GM21526 (cell line): ENCODE measurements around the gene FTL.
"Not testable (repeated sequence)": the region's sequence is repeated elsewhere in the genome, so short reads cannot be mapped to it uniquely, and the experiment has no call there.

Experiments used
- ATAC-seq: cut with Tn5 transposase; IDR thresholded peaks from one replicate; pipeline ENCODE4 v1.9.1; 2021; ENCODE audit warnings: moderate library complexity; ENCODE audit not compliant: unreplicated experiment, low FRiP score

FTL gene

DNA sequence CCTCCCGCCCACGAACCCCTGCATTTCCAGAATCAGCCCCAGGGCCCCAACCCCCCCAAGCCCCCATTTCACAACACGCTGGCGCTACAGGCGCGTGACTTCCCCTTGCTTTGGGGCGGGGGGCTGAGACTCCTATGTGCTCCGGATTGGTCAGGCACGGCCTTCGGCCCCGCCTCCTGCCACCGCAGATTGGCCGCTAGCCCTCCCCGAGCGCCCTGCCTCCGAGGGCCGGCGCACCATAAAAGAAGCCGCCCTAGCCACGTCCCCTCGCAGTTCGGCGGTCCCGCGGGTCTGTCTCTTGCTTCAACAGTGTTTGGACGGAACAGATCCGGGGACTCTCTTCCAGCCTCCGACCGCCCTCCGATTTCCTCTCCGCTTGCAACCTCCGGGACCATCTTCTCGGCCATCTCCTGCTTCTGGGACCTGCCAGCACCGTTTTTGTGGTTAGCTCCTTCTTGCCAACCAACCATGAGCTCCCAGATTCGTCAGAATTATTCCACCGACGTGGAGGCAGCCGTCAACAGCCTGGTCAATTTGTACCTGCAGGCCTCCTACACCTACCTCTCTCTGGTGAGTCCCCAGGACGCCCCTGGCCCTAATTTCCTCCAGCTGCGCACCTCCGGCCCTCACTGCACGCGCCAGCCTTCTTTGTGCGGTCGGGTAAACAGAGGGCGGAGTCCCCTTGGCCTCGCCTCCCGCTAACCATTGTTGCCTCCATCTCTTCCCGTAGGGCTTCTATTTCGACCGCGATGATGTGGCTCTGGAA lies at the start of gene FTL:
Gene FTL (plus strand): TSS at position 270 of the 766 bp plus-strand sequence. CDS start 199 bp downstream, at position 469.
- peak; percentile 38 for ATAC-seq

DNA sequence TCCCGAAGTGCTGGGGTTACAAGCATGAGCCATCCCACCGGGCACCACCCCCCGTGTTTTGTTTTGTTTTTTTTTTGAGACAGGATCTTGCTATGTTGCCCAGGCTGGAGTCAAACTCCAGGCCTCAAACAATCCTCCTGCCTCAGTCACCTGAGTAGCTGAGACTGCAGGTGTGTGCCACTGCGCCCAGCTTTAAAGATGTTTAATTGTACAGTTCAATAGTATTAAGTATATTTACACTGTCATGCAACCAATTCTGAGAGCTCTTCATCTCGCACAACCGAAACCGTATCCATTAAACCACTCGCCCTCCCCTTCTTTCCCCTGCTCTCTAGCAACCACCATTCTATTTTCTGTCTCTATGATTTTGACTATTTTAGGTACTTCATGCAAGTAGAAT lies 49.4 kb upstream of the FTL start:
- no peak for ATAC-seq

- no peak for ATAC-seq
These were observed 47.0 kb upstream of the FTL start for GRCh38 chr19:48918071-48918470.

GRCh38 chr19:48918801-48919247 lies 46.3 kb upstream of the FTL start:
- no peak for ATAC-seq

DNA sequence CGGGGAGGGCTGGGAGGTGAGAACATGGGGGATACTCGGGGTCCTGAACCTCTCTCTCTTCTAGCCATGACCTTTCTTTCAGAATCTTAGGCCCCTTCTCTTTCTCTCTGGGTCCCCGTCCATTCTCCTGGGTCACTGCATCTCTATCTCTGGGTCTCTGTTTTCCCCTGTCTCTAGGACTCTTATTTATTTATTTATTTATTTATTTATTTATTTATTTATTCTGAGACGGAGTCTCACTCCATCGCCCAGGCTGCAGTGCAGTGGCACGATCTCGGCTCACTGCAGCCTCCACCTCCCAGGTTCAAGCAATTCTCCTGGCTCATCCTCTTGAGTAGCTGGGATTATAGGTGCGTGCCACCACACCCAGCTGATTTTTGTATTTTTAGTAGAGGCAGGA lies 45.8 kb upstream of the FTL start:
- not testable (repeated sequence) for ATAC-seq

- no peak for ATAC-seq
These were observed 44.2 kb upstream of the FTL start for GRCh38 chr19:48920949-48921348.

DNA sequence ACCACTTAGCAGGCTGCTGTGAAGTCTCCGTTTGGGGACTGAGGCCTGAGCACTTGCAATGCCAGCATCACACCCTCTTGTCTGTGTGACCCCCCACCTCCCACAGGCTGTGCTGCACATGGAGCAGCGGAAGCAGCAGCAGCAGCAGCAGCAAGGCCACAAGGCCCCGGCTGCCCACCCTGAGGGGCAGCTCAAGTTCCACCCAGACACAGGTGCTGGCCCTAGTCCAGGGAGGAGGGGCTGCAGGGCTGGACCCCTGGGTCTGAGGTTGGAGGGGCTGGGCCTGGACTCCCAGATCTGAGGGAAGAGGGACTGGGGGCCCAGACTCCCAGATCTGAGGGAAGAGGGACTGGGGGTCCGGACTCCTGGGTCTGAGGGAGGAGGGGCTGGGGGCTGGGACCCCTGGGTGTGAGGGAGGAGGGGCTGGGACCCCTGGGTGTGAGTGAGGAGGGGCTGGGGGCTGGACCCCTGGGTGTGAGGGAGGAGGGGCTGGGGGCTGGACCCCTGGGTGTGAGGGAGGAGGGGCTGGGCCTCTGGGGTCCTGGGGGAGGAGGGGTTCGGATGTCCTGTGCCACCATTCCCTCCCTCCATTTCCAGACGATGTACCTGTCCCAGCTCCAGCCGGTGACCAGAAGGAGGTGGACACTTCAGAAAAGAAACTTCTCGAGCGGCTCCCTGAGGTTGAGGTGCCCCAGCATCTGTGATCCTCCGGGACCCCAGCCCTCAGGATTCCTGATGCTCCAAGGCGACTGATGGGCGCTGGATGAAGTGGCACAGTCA lies 43.2 kb upstream of the FTL start:
- no peak for ATAC-seq

- ATAC-seq: no peak
These were observed 42.3 kb upstream of the FTL start for GRCh38 chr19:48922548-48923490.

DNA sequence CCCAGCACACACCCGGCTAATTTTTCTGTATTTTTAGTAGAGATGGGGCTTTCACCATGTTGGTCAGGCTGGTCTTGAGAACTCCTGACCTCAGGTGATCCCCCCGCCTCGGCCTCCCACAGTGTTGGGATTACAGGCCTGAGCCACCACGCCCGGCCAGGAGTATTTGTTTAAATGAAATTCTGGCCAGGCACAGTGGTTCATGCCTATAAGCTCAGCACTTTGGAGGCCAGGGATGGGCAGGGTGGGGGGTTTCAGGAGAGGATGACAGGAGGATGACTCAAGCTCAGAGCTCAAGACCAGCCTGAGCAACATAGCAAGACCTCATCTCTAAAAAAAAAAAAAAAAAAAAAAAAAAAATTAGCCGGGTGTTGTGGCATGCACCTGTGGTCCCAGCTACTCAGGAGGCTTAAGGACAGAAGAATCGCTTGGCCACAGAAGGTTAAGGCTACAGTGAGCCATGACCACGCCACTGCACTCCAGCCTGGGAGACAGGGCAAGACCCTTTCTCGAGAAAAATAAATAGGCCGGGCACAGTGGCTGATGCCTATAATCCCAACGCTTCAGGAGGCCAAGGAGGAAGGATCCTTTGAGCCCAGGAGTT lies 39.8 kb upstream of the FTL start:
- ATAC-seq: no peak

DNA sequence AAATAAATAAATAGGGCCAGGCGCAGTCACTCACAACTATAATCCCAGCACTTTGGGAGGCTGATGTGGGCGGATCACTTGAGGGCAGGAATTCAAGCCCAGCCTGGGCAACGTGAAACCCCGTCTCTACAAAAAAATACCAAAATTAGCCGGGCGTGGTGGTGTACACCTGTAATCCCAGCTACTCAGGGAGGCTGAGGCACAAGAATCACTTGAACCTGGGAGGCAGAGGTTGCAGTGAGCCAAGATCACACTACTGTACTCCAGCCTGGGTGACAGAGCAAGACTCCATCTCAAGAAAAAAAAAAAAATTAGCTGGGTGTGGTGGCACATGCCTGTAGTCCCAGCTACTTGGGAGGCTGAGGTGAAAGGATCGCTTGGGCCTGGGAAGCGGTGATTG lies 39.2 kb upstream of the FTL start:
- ATAC-seq: not testable (repeated sequence)

- no peak for ATAC-seq
These were observed 38.2 kb upstream of the FTL start for GRCh38 chr19:48926909-48927308.

- ATAC-seq: not testable (repeated sequence)
These were observed 37.4 kb upstream of the FTL start for GRCh38 chr19:48927692-48928091.

DNA sequence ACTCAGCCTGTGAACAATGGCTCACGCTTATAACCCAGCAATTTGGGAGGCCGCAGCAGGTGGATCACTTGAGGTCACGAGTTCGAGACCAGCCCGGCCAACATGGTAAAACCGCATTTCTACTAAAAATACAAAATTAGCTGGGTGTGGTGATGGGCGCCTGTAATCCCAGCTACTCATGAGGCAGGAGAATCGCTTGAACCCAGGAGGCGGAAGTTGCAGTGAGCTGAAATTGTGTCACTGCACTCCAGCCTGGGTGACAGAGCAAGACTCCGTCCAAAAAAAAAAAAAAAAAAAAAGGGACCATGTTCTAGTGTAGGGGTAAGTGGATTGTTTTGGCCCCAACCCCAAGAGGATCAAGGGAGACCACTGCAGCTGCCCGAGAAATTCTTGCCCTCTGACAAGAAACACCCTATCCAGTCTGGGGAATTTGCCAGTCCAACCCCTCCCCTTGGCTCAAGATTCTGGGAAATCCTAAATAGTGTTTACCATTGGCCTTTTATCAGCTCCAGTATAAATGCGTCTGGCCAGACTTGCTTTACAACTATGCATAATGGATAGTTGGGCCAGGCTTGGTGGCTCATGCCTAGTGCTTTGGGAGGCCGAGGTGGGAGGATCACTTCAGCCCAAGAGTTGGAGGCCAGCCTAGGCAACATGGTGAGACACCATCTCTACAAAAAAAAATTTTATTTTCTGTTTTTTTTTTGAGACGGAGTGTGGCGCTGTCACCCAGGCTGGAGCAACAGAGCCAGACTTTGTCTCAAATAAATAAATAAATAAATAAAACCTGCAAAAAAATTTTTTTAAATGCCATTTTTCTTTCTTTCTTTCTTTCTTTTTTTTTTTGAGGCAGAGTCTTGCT lies 36.7 kb upstream of the FTL start:
- no peak for ATAC-seq

GRCh38 chr19:48933382-48933932 lies 31.7 kb upstream of the FTL start, which contains the start of gene DHDH:
TSS of gene DHDH (plus strand) at chr19:48933699. CDS start at chr19:48933722, 23 bp downstream.
- ATAC-seq: no peak

DNA sequence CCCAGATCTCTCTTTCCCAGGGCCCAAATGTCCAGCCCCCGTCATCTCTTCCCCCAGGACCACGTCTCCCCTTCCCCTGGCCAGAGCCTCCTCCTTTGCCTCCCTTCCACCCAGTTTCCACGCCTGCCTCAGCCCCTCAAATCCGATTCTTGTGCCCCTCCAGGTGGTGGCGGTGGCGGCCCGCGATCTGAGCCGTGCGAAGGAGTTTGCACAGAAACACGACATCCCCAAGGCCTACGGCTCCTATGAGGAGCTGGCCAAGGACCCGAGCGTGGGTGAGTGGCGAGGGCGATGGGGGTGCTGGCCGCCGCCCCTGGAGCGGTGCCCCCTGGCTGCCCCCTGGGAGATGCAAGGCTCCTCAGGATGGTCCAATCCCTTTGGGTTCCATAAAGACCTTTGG lies 30.3 kb upstream of the FTL start:
- no peak for ATAC-seq

- ATAC-seq: no peak
These were observed 29.2 kb upstream of the FTL start for GRCh38 chr19:48935864-48936263.

- no peak for ATAC-seq
These were observed 26.9 kb upstream of the FTL start for GRCh38 chr19:48938256-48938655.

- no peak for ATAC-seq
These were observed 24.2 kb upstream of the FTL start for GRCh38 chr19:48940902-48941301.

DNA sequence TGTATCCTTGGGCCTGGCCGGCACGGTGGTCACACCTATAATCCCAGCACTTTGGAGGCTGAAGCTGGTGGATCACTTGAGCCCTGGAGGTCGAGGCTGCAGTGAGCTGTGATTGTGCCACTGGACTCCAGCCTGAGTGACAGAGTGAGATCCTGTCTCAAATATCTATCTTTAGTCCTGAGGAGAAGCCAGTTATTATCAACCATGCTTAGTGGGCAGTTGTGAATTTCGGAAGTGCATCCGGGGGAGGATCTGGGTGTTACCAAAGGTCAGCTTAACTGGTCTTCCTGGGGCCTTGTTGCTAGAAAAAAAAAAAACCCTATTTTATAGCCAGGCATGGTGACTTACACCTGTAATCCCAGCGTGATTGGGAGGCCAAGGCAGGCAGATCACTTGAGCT lies 22.0 kb upstream of the FTL start:
- no peak for ATAC-seq
